Nephron progenitor cell (in vitro differentiated cells): Measurements from ENCODE around the gene SNCAIP.

ENCODE experiments used
- DNase-seq: peaks from one replicate; pipeline ENCODE4 v3.0.0; 2021
- H3K27ac Mint-ChIP-seq: 2 replicates; pipeline ENCODE4 v1.8.0; 2021; ENCODE audit warnings: mild to moderate bottlenecking, moderate library complexity, mixed read lengths
- H3K27me3 Mint-ChIP-seq: 2 replicates; pipeline ENCODE4 v1.8.0; 2021; ENCODE audit warnings: mild to moderate bottlenecking, low read depth, mixed read lengths; ENCODE audit not compliant: poor library complexity
- H3K36me3 Mint-ChIP-seq: 2 replicates; pipeline ENCODE4 v1.8.0; 2021; ENCODE audit warnings: low read depth, mixed read lengths
- H3K4me1 Mint-ChIP-seq: 2 replicates; pipeline ENCODE4 v1.8.0; 2021; ENCODE audit warnings: mixed read lengths
- H3K4me3 Mint-ChIP-seq: 2 replicates; pipeline ENCODE4 v1.8.0; 2021; ENCODE audit warnings: mild to moderate bottlenecking, moderate library complexity, mixed read lengths
- H3K9me3 Mint-ChIP-seq: 2 replicates; pipeline ENCODE4 v1.8.0; 2021; ENCODE audit warnings: mild to moderate bottlenecking, moderate library complexity, mixed read lengths
- CTCF ChIP-seq: fragments of 200-600 bp; sonication (generic); IDR thresholded peaks from 2 replicates; pipeline ENCODE4 v1.5.0; 2021; ENCODE audit warnings: antibody characterized with exemption

The SNCAIP gene

GRCh38 chr5:122321921-122322320, 9.9 kb downstream of the SNCAIP start:
- TF ChIP-seq CTCF = no peak
- H3K27ac Mint-ChIP-seq = no peak overlapping the region
- no peak overlapping the region for H3K4me3 Mint-ChIP-seq
- peaks cover 14% of the 10 kb centered on the region for H3K27me3 Mint-ChIP-seq
- DNase-seq = no peak
- no peaks in the 10 kb centered on the region for H3K9me3 Mint-ChIP-seq
- peaks cover 11% of the 10 kb centered on the region for H3K4me1 Mint-ChIP-seq
- no peaks in the 10 kb centered on the region for H3K36me3 Mint-ChIP-seq

- Mint-ChIP-seq H3K4me1 (peaks cover 11% of the 10 kb centered on the region), H3K9me3 (no peaks in the 10 kb centered on the region), H3K36me3 (no peaks in the 10 kb centered on the region), H3K4me3 (no peak overlapping the region), H3K27ac (peak overlapping the region; percentile 40), H3K27me3 (peaks cover 5% of the 10 kb centered on the region)
- DNase-seq = no peak
- no peak for TF ChIP-seq CTCF
Measured at GRCh38 chr5:122322801-122323548, 10.9 kb downstream of the SNCAIP start.

GRCh38 chr5:122323738-122324137, 11.7 kb downstream of the SNCAIP start:
- no peak for DNase-seq
- Mint-ChIP-seq H3K27ac (no peak overlapping the region), H3K4me1 (peaks cover 11% of the 10 kb centered on the region), H3K36me3 (no peaks in the 10 kb centered on the region), H3K9me3 (no peaks in the 10 kb centered on the region), H3K27me3 (peaks cover 5% of the 10 kb centered on the region), H3K4me3 (no peak overlapping the region)
- TF ChIP-seq CTCF = no peak

GRCh38 chr5:122327110-122327509, 15.1 kb downstream of the SNCAIP start:
- Mint-ChIP-seq H3K4me3 (no peak overlapping the region), H3K36me3 (no peaks in the 10 kb centered on the region), H3K9me3 (no peaks in the 10 kb centered on the region), H3K27me3 (no peaks in the 10 kb centered on the region), H3K27ac (no peak overlapping the region), H3K4me1 (peaks cover 11% of the 10 kb centered on the region)
- TF ChIP-seq CTCF = no peak
- no peak for DNase-seq

- H3K4me1 Mint-ChIP-seq = peaks cover 12% of the 10 kb centered on the region
- no peaks in the 10 kb centered on the region for H3K27me3 Mint-ChIP-seq
- no peak for TF ChIP-seq CTCF
- no peaks in the 10 kb centered on the region for H3K36me3 Mint-ChIP-seq
- no peak for DNase-seq
- H3K9me3 Mint-ChIP-seq = no peaks in the 10 kb centered on the region
- H3K4me3 Mint-ChIP-seq = no peak overlapping the region
- H3K27ac Mint-ChIP-seq = no peak overlapping the region
Measured at GRCh38 chr5:122330881-122331280, 18.8 kb downstream of the SNCAIP start.
